Measurements from ENCODE around the gene ADH1A. TPM values are rescaled to one million over a fixed set of nuclear protein-coding genes. Genes with fewer than 3 reads are reported as not detected.

Gene ADH1A
- total and polyA plus RNA-seq, 8 donors = 1.0 to 17.6 (median 13.7) TPM

DNA sequence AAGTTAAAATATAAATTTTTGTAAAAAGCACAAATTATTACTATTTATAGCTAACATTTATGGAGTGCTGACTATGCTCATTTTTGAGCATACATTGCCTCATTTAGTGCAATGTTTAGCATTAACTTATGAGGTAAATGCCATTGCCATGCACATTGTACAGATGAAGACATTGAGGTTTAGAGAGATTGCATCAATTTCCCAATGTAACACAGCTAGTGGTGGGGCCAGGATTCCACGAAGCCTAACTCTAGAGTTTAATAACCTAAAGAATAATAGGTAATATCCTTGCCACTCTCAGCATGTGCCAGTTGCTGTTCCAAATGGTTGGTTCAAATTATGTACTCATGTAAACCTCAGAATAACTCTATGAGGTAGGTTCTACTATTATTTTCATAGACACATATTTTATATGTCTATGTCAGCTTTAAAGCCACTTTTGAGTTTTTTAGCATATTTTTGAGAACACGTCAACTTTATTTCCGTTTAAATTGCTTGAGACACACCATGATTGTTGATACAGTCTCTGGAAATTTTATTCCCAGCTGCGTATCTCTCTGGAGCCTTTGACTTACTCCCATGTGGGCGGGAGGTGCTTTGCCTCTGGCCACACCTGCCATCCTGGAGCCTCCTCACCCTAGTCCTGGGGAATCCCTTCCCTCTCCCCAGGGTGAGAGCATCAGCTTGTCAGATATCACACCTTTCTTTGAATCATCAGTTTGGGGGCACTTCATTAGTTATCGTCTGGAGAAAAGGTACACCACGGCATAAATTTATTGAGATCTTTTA lies 10.8 kb upstream of the ADH1A start:
- ATAC-seq (peak; percentile 27), DNase-seq (no peak)
- Histone ChIP-seq H3K4me1 (peaks cover 0 to 3% of the 10 kb centered on the region in 2 donors), H3K4me3 (no peak overlapping the region), H3K27me3 (no peaks in the 10 kb centered on the region), H3K36me3 (no peaks in the 10 kb centered on the region), H3K9me3 (peaks cover 0 to 10% of the 10 kb centered on the region in 2 donors), H3K27ac (peak overlapping the region in 1 of 2 donors; percentile 73)
- TF ChIP-seq, protein P1, sequence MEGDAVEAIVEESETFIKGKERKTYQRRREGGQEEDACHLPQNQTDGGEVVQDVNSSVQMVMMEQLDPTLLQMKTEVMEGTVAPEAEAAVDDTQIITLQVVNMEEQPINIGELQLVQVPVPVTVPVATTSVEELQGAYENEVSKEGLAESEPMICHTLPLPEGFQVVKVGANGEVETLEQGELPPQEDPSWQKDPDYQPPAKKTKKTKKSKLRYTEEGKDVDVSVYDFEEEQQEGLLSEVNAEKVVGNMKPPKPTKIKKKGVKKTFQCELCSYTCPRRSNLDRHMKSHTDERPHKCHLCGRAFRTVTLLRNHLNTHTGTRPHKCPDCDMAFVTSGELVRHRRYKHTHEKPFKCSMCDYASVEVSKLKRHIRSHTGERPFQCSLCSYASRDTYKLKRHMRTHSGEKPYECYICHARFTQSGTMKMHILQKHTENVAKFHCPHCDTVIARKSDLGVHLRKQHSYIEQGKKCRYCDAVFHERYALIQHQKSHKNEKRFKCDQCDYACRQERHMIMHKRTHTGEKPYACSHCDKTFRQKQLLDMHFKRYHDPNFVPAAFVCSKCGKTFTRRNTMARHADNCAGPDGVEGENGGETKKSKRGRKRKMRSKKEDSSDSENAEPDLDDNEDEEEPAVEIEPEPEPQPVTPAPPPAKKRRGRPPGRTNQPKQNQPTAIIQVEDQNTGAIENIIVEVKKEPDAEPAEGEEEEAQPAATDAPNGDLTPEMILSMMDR (IDR thresholded peaks at IDR 0.05) = no peak
- intact Hi-C loops (cut with DNase I) = no loop called here

DNA sequence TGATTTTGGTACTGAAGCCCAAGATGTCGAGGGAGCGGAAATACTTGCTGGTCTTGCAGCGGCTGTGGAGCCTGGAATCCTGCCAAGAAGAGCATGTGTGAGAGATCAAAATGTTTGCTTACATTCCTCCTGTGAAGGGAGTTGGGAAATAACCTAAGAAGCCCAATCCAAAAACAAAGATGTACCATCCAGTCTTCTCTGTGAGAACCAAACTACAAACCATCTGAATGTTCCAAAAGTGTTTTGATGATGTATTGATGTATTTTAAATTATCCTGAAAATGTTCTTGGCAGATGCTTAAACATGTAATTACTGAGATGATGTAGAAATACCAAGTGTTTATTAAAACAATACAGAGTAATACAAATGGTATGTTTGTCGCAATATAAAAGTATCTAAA lies 10.1 kb upstream of the ADH1A start:
- Histone ChIP-seq H3K27me3 (no peaks in the 10 kb centered on the region), H3K4me1 (peaks cover 0 to 3% of the 10 kb centered on the region in 2 donors), H3K36me3 (no peaks in the 10 kb centered on the region), H3K4me3 (no peak overlapping the region), H3K9me3 (peaks cover 0 to 10% of the 10 kb centered on the region in 2 donors), H3K27ac (no peak overlapping the region)
- TF ChIP-seq, protein P1 (IDR thresholded peaks at IDR 0.05) = no peak
- ATAC-seq (peak; percentile 85), DNase-seq (peak in 3 of 4 donors; percentile 73 to 96 (median 95))
- intact Hi-C loops (cut with DNase I) = no loop called here

DNA sequence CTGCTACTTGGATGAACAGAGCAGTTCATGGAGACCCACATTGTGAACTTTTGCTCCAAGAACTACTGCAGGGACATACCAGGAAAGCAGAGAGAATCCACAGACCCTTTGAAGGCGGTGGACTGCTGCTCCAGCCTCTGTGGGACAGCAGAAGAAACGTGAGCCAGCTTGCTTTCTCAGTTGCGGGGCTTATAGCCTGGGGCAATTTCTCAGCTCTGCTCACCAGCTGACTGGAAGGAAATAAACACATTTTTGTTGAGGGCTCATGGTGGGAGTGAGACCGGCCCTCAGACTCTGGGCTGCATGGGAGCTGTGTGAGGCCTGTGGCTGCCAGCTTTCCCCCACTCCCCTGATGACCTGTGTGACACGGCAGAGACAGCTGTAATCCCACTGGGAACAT lies 2.6 kb upstream of the ADH1A start:
- no peaks in the 10 kb centered on the region for H3K36me3 ChIP-seq
- TF ChIP-seq, protein P1 (IDR thresholded peaks at IDR 0.05) = no peak
- no peak overlapping the region for H3K4me3 ChIP-seq
- intact Hi-C loops (cut with DNase I) = no loop called here
- no peaks in the 10 kb centered on the region for H3K27me3 ChIP-seq
- ATAC-seq (no peak), DNase-seq (no peak)
- H3K9me3 ChIP-seq = peaks cover 0 to 14% of the 10 kb centered on the region in 2 donors
- no peaks in the 10 kb centered on the region for H3K4me1 ChIP-seq
- no peak overlapping the region for H3K27ac ChIP-seq

DNA sequence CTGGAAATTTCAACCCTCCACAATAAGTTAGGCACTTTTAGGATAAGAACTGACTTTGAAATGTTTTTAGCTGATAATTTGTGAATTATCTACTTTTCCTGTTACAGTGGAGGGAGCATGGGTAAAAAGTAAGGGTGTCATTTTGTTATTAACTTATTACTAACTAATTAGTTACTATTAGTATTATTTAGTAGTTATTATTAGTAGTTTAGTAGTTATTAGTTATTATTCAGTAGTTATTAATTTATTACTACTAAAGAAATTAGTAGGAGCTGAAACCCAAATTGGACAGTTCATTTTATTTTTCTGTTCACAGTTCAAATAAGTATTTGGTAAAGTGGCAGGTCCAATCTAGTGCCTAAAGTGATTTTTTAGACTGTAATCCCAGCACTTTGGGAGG lies 5.4 kb downstream of the ADH1A start:
- TF ChIP-seq, protein P1 (IDR thresholded peaks at IDR 0.05) = no peak
- intact Hi-C loops (cut with DNase I) = no loop called here
- H3K36me3 ChIP-seq = no peaks in the 10 kb centered on the region
- ATAC-seq = no peak
- no peak overlapping the region for H3K4me3 ChIP-seq
- H3K27ac ChIP-seq = no peak overlapping the region
- H3K9me3 ChIP-seq = no peaks in the 10 kb centered on the region
- H3K4me1 ChIP-seq = no peaks in the 10 kb centered on the region
- H3K27me3 ChIP-seq = no peaks in the 10 kb centered on the region
- DNase-seq = no peak

DNA sequence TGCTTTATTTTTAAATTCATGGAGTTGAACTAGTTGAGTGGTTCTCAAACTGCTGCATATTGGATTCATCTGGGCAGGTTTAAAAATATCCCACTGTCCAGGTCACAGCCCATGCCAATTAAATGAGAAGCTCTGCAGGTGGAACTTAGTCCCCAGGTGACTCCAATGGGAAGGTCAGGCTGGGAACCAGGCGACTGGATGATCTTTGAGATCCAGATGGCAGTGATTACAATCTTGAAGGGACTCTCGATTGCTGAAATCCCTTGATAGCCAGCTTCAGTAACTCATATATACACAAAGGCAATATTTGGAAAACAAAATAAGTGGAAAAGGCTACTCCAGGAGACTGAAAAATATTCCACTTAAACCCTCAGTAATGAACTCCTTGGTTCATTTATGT lies 8.1 kb downstream of the ADH1A start:
- no peak for ATAC-seq
- TF ChIP-seq, protein P1 (IDR thresholded peaks at IDR 0.05) = no peak
- Histone ChIP-seq H3K27me3 (no peaks in the 10 kb centered on the region), H3K4me1 (no peaks in the 10 kb centered on the region), H3K4me3 (no peak overlapping the region), H3K36me3 (no peaks in the 10 kb centered on the region), H3K27ac (no peak overlapping the region), H3K9me3 (no peaks in the 10 kb centered on the region)
- intact Hi-C loops (cut with DNase I) = no loop called here
- DNase-seq = no peak

All from left lung (tissue), 10 donors.